HG03469 (cell line): ENCODE measurements around the gene PLEKHA7.
"Not testable (repeated sequence)": the region's sequence is repeated elsewhere in the genome, so short reads cannot be mapped to it uniquely, and the experiment has no call there.

ENCODE experiments used
- ATAC-seq: cut with Tn5 transposase; IDR thresholded peaks from one replicate; pipeline ENCODE4 v1.9.1; 2021; ENCODE audit warnings: mild to moderate bottlenecking, moderate library complexity, moderate number of reproducible peaks; ENCODE audit not compliant: unreplicated experiment

Gene PLEKHA7, protein sequence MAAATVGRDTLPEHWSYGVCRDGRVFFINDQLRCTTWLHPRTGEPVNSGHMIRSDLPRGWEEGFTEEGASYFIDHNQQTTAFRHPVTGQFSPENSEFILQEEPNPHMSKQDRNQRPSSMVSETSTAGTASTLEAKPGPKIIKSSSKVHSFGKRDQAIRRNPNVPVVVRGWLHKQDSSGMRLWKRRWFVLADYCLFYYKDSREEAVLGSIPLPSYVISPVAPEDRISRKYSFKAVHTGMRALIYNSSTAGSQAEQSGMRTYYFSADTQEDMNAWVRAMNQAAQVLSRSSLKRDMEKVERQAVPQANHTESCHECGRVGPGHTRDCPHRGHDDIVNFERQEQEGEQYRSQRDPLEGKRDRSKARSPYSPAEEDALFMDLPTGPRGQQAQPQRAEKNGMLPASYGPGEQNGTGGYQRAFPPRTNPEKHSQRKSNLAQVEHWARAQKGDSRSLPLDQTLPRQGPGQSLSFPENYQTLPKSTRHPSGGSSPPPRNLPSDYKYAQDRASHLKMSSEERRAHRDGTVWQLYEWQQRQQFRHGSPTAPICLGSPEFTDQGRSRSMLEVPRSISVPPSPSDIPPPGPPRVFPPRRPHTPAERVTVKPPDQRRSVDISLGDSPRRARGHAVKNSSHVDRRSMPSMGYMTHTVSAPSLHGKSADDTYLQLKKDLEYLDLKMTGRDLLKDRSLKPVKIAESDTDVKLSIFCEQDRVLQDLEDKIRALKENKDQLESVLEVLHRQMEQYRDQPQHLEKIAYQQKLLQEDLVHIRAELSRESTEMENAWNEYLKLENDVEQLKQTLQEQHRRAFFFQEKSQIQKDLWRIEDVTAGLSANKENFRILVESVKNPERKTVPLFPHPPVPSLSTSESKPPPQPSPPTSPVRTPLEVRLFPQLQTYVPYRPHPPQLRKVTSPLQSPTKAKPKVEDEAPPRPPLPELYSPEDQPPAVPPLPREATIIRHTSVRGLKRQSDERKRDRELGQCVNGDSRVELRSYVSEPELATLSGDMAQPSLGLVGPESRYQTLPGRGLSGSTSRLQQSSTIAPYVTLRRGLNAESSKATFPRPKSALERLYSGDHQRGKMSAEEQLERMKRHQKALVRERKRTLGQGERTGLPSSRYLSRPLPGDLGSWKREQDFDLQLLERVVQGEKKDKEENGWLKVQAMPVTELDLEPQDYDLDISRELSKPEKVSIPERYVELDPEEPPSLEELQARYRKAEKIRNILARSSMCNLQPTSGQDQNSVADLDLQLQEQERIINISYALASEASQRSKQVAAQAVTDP

DNA sequence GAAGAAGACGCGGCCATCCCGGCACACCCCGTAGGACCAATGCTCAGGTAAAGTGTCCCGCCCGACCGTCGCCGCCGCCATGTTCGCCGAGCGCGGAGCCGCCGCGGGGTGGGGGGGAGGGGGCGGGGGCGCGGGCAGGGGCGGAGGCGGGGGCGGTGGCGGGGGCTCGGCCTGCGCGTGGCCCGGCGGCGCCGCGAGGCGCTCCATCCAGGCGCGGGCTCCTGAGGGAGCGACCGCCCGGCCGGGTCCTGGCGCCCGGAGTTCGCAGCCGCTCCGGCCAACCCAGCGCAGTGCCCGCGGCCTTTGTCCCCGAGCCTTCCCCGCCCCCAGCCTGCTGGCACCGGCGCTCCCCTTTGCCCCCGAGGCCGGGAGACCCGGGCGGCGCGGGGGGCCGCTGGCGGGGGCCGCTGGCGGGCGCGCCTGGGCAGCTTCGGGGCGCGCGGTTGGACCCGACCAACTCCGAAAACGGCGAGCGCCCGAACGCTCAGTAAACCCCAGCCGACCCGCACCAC, at the start of gene PLEKHA7:
Gene PLEKHA7, minus strand, starts transcription at position 94 of the 512 bp plus-strand sequence. Its CDS starts 13 bp downstream, at position 81.
- ATAC-seq, result no peak

DNA sequence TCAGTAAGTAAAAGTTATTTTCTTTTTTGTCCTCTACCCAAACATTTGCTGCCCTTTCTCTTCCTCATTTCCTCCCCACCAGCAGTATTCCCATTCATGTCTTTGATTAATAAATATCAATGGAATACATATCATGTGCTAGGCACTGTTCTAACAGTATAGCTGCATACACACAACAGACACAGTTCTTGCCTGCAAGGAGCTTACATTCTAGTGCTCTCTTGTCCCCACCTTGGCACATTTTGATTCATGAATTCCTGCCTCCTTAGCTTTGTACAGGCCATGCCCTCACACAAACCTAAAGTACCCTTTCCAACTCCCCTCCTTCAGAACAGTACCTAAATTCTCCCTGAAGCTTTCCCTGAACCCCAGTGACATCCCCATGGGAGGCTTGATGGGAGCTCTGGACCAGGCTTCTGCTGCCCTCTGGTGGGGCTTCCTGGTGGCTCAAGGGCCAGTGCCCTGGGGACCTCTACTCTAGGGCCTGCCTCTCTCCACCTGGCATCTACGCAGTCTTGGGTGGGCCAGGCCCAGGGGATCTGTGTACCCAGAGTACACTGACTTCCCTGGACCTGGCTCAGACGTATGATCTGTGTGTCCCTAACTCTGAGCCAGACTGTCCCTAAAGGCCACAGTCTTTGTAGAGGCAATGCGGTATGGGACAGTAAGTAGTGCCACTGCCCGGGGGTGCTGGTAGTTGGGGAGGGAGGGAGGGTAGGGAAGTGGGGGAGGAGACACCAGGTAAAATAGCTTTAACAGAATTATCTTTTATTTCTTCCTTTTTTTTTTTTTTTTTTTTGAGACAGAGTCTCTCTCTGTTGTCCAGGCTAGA, 49.2 kb upstream of the PLEKHA7 start:
- ATAC-seq, result no peak

DNA sequence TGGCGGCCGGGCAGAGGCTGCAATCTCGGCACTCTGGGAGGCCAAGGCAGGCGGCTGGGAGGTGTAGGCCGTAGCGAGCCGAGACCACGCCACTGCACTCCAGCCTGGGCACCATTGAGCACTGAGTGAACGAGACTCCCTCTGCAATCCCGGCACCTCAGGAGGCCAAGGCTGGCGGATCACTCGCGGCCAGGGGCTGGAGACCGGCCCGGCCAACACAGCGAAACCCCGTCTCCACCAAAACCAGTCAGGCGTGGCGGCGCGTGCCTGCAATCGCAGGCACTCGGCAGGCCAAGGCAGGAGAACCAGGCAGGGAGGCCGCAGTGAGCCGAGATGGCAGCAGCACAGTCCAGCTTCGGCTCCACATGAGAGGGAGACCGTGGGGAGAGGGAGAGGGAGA, 36.9 kb upstream of the PLEKHA7 start:
- ATAC-seq, result not testable (repeated sequence)

DNA sequence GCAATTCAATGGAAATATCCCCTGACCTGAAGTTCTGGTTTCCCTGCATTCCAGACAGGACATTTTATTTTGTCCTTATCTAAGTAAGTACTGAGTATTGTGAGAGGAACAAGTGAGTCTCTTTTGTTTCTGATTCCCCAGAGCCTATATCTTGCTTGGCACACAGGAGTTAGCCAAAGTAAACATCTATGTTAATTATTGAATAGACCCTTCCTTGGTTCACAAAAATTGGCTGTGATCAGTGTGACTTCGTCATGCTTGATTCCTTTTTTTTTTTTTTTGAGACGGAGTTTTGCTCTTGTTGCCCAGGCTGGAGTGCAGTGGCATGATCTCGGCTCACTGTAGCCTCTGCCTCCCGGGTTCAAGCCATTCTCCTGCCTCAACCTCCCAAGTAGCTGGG, 34.3 kb upstream of the PLEKHA7 start:
- ATAC-seq, result not testable (repeated sequence)

DNA sequence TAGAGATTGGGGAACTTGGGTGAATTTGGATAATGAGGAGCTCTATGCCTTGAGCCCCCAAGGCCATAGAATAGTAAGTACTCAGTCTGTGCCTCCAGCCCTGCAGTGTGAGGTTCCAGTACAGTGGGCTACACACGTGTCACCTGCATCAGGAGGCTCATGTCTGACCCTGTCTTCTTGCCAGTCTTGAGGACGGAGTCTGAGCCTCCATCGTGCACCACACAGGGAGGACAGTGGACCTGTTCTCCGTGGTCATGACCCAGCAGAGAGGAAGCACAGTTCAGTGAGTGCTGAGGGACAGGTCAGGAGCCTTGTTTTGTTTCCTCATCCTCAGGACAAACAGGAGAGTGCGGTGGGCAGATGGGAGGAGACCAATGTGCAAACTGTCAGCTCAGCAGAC, 32.5 kb upstream of the PLEKHA7 start:
- ATAC-seq, result no peak

DNA sequence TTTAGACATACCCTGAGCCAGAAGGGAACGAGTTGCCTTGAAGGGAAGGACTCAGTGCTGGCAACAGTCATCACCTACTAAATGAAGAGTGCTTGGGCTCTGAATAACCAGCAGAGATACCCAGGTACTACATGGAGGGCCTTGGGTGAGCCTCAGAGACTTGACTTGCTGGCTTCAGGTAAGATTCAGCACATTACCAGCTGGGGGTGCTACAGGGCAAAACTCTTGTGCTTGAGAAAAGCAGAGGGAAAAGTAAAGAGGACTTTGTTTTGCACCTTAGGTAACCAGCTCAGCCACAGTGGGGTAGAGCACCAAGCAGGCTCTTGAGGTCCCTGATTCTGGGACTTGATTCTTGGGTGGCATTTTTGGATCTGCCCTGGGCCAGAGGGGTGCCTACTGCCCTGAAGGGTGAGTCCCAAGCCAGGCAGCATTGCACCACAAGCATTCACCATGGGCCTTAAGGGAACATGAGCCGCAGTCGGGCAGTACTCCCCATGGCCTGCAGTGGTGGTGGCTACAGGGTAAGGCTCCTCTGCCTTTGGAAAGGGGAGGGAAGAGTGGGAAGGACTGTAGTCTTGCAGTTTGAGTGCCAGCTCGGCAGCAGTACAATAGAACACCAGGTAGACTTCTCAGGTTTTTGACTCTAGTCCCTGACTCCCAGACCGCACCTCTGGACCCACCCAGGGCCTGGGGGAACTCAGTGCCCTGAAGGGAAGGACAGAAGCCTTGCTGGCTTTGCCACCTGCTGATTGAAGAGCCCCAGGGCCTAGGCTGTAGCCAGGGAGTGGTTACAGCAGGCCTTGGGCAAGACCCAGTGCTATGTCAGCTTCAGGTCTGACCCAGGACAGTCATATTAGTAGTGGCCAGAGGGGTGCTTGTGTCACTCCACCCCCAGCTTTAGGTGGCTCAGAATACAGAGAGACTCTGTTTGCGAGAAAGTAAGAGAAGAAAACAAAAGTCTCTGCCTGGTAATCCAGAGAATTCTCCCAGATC, 22.7 kb upstream of the PLEKHA7 start:
- ATAC-seq, result no peak

DNA sequence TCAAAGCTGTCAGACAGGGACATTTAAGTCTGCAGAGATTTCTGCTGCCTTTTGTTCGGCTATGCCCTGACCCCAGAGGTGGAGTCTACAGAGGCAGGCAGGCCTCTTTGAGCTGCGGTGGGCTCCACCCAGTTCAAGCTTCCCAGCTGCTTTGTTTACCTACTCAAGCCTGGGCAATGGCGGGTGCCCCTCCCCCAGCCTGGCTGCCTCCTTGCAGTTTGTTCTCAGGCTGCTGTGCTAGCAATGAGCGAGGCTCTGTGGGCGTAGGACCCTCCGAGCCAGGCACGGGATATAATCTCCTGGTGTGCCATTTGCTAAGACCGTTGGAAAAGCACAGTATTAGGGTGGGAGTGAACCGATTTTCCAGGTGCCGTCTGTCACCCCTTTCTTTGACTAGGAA, 19.8 kb upstream of the PLEKHA7 start:
- ATAC-seq, result not testable (repeated sequence)

DNA sequence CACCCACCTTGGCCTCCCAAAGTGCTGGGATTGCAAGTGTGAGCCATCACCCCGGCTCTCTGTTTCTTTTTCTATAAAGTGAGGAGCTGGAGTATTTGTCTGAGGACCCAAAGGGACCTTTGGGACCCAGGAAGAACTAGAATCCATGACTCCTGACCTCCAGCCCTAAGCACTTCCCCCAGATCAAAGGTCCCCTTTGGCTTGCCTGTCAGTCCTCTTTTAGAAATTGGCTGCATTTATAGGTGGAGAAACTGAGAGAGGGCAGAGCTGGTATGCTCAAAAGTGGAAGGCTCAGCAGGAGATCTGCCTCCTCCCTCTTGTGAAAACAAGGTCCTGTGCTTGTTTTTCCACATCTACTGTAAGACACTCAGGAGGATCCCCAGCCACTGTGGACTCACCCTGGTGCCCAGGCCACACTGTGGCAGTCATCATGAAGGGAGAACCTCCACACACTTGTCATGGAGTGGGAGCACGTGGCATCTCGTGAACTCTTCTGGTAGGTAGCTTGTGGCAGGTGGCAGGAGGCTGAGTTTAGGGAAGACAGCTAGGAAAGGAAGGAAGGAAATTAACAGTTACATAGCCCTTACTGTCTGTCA, 12.4 kb upstream of the PLEKHA7 start:
- ATAC-seq, result no peak

DNA sequence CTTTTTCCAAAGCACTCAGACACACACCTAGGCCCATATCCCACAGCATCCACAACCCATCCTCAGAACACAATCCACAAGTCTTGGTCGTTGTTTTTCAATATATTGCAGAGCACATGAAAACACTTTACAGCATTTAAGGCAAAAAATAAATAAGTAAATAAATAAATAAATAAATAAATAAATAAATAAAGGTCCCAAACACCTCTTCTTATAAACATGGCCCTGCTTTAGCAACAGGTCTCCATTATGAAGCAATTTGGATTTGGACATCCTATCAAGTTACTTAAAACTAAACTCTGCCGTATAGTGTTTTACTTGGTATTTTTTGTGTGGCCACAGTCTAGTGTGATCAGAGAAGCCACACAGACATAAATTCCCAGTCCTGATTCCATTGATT, 10.7 kb upstream of the PLEKHA7 start:
- ATAC-seq, result no peak

DNA sequence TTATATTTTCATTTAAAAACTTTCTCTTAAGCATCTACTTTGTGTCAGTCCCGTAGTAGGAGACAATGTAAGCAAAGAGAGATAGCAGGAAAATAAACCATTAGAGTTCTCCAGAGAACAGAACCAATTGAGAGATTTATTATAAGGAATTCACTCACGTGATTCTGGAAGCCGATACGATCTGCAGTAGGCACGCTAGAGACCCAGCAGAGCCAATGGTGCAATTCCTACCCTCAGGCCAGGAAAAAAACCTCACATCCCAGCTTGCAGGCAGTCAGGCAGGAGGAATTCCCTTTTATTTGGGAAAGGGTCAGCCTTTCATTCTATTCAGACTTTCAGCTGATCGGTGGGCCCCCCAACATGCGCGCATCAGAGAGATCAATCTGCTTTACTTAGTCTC, 7.3 kb upstream of the PLEKHA7 start:
- no peak for ATAC-seq

DNA sequence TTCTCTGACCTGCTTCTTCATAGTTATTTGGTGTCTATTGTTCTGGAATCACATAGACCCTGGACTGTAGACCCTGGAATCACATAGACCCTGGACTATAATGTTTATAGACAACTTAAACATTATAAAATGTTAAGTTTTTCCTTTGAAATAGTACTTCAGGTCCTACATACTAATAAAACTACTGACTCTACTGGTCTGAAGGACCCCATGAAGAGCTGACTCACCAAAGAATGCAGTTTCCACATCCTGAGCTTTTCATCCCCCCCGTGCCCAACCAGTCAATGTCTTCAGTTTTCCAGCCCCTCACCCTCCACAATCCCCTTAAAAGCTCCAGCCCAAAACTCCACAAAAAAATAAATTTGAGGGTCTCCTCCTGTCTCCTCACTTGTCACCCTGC, 6.6 kb upstream of the PLEKHA7 start:
- no peak for ATAC-seq

DNA sequence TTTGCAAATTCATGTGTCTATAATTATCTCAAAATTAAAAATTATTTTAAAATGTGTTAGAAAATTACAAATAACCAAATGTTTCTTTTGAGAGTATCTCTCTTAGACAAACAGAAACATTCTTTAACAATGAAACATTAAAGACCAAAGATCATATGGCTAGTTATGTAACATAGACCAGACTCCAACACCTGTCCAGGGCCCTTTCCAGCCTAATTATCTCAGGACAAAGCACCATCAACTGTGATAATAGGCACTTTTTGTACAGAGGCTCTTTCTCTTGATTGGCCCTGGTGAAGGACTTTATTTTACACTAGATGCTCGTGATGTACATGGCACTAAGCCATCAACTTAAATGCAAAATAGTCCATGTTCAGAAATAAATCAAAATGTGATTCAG, 5.0 kb upstream of the PLEKHA7 start:
- no peak for ATAC-seq

DNA sequence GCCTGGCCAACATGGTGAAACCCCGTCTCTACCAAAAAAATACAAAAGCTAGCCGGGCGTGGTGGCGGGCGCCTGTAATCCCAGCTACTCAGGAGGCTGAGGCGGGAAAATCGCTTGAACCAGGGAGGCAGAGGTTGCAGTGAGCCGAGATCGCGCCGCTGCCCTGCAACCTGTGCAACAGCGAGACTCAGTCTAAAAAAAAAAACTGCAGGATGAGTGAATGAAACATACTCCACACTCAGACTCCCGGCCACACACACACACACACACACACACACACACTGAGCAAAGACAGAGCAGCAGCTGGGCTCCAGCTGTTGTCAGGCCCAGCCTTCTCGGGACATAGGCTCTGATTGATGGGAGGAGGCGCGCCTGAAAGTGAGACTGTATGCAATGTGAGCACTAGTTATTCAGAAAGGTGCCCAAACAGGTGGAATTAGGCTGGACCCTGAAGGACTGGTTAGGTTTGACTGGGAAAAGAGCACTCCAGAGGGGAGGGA, 1.5 kb upstream of the PLEKHA7 start:
- ATAC-seq, result no peak

DNA sequence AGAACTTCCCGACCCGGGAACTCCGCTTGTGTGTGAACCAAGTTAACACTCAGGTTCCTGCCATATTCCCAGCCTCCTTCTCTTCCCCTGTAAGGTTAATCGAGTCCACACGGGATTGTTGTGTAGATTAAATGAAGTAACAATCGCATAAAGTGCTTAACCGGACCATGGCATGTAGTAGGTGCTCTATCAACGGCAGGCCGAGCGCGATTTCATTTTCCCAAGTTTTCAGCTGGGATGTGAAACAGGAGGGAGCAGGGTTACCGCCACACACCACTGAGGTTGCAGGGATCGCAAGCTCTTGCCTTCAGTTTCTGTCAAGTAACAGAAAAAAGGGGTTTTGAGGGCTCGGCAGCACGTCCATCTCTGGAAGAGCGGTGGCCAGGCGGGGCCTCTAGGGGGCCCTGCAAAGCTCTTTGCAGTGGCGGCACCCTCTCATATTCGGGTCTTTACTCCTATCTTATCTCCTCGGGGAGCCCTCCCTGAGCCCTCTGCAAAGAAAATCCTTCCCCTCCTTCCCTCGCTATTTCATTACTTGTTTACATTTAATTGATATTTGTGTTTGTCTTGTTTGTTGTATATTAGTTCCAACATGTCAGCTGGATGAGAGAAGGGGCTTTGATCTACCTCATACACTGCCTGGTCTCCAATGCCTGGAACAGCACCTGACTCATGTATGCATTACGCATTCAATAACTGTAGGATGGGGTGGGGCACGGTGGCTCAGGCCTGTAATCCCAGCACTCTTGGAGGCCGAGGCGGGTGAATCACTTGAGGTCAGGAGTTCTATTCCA, 816 bp upstream of the PLEKHA7 start:
- ATAC-seq, result no peak

DNA sequence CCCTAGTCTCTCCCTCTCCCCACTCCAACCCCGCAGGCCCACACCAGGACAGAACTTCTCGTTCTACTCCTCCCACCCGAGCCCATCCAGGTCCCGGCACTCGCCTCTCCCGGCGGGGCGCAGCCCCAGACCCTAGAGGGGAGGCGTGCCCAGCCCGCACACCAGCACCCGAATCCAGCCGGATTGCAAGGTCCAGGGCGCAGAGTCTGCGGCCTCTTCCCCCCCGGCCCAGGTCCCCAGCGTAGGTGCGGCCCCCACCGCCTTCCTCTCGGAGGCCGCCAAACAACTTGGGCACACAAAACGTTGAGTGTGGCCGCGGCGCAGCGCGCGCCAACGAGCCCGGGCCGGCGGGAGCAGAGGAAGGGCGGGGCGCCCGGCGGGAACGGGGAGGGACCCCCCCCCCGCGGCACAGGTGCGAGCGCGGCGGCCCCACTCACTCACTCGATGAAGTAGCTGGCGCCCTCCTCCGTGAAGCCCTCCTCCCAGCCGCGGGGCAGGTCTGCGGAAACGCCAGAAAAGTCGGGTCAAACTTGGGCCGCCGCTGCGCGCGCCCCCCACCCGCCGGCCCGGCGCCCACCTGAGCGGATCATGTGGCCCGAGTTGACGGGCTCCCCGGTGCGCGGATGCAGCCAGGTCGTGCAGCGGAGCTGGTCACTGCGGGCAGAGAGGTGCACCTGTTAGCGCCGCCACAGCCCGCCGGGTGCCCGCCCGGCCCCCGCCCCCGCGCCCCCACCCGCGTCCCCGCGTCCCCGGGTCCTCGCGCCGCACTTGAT, 480 bp downstream of the PLEKHA7 start:
- no peak for ATAC-seq

DNA sequence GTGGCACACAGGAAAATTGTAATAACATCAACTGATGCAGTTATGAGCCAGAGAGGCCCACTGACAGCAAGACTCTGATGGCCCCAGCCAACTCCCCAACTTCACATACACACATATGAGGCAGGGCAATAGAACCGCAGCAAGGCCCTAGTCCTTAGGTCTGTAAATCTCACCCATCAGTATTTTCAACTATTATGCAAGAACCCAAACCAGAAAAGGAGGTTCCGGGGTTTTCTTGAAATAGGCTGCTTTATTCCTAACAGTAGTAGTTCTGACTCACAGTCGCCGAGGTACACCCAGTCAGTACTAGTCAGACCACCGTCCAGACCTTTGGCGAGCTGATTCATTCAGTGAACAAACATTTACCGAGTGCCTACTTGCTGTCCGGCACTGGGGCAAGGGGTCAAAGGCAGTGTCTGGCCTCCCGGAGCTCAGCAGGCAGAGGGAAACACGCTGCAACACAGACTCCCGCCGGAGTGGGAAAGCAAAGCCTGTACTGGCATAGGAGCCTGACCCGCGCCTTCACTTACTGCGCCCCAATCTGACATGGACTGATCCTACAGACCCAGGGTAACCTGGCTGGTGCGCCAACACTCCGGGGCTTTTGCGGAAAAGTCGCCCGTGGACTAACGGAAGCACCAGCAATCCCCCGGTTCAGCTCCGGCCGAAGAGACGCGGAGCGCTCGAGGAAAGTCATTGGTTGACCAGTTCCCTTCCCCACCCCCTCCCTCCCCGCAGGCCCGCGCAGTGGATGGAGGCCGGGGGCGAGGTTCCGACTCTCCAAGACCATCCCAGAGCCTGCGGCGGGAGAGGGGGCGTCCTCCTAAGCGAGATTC, 1.3 kb downstream of the PLEKHA7 start:
- ATAC-seq, result no peak
